ENCODE measurements around the gene RINT1. TPM values are rescaled to one million over a fixed set of nuclear protein-coding genes. Genes with fewer than 3 reads are reported as not detected.

Gene RINT1
- polyA plus RNA-seq, 1 of the 3 experiments (the other 2 are of a cell fraction): 13.1 TPM

DNA sequence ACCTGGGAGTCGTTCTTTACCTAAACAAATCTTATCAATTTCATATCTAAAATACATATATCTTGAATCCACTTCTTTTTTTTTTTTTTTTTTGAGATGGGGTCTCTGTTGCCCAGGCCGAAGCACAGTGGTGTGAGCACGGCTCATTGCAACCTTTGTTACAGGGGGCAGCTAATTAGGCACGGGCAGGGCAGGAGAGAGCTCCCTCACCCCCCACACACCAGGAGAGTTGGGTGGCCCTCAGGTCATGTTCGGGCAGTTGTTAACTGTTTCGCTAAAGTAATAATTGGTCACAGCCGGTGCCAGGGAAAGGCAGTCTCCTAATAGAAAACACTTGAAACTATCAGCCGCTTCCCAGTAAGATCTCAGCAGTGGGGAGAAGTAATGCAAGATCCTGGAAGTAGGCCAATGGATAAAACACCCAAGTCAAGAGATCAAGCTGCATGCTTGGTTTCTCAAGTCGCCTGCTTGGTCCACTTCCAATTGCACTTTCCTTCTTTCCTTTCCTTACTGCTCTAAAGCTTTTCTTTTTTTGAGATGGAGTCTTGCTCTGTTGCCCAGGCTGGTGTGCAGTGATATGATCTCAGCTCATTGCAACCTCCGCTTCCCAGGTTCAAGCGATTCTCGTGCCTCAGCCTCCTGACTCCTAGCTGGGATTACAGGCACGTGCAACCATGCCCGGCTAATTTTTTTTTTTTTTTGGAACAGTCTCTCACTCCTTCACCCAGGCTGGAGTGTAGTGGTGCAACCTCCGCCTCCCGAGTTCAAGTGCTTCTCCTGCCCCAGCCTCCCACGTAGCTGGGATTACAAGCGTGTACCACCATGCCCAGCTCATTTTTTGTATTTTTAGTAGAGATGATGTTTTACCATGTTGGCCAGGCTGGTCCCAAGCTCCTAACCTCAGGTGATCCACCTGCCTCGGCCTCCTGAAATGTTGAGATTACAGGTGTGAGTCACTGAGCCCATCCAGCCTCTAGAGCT lies 70.6 kb downstream of the RINT1 start:
- no peaks in the 10 kb centered on the region for H3K27me3 ChIP-seq (ENCODE audit: insufficient read depth)
- H3K9ac ChIP-seq: no peak overlapping the region
- no peak overlapping the region for H3K4me3 ChIP-seq (ENCODE audit: low read depth in 2 of 2, low read length in 1 of 2)
- no peaks in the 10 kb centered on the region for H4K20me1 ChIP-seq (ENCODE audit: insufficient read depth)
- WGBS (ENCODE audit: low lambda C conversion rate): 80% methylated on average over 19 of the region's 19 CpGs
- H3K9me3 ChIP-seq: no peaks in the 10 kb centered on the region
- H3K27ac ChIP-seq (ENCODE audit: low read depth in 2 of 2, low read length in 1 of 2): no peak overlapping the region
- no peaks in the 10 kb centered on the region for H3F3A ChIP-seq (replicated peaks; ENCODE audit: insufficient read depth)
- no peak overlapping the region for H2AFZ ChIP-seq (ENCODE audit: low read depth)
- no peak overlapping the region for H3K4me2 ChIP-seq
- H3K9me2 ChIP-seq: no peaks in the 10 kb centered on the region
- TF ChIP-seq RAD21 (IDR thresholded peaks at IDR 0.05; ENCODE audit: low read length) (no peak), JUND (IDR thresholded peaks at IDR 0.05) (no peak), TAF1 (IDR thresholded peaks at IDR 0.05; ENCODE audit: borderline replicate concordance, low read depth, low read length) (no peak), NFIC (IDR thresholded peaks at IDR 0.05; ENCODE audit: borderline replicate concordance) (no peak), POLR2AphosphoS5 (IDR thresholded peaks at IDR 0.05; ENCODE audit: low read depth, low read length) (no peak), EP300 (IDR thresholded peaks at IDR 0.05; ENCODE audit: borderline replicate concordance in 1 of 2, low read depth in 1 of 2, low read length in 1 of 2) (no peak)
- TF ChIP-seq, protein P1, sequence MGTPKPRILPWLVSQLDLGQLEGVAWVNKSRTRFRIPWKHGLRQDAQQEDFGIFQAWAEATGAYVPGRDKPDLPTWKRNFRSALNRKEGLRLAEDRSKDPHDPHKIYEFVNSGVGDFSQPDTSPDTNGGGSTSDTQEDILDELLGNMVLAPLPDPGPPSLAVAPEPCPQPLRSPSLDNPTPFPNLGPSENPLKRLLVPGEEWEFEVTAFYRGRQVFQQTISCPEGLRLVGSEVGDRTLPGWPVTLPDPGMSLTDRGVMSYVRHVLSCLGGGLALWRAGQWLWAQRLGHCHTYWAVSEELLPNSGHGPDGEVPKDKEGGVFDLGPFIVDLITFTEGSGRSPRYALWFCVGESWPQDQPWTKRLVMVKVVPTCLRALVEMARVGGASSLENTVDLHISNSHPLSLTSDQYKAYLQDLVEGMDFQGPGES (IDR thresholded peaks at IDR 0.05; ENCODE audit: low read depth, low read length): no peak
- DNase-seq: no peak
- ChIA-PET CTCF (interaction anchor here (0.8 to 3.2 kb wide), 6 partner anchors 9 to 521 kb away, joined by 3 to 19 read pairs (median 5); no protein-coding TSS in a partner anchor), POLR2A (no interaction called here)
- peaks cover 0 to 2% of the 10 kb centered on the region in 2 experiments; a peak in 1 of 4 replicates for H3K4me1 ChIP-seq (ENCODE audit: control insufficient read depth in 1 of 2, insufficient read depth in 2 of 2, low read depth in 1 of 2, low read length in 1 of 2)
- H3K79me2 ChIP-seq (ENCODE audit: insufficient read depth): no peaks in the 10 kb centered on the region
- H3K36me3 ChIP-seq (replicated peaks in 1 of 2; ENCODE audit: control insufficient read depth in 1 of 2, insufficient read depth in 2 of 2, low read length in 1 of 2): peaks cover 0 to 3% of the 10 kb centered on the region in 2 experiments

DNA sequence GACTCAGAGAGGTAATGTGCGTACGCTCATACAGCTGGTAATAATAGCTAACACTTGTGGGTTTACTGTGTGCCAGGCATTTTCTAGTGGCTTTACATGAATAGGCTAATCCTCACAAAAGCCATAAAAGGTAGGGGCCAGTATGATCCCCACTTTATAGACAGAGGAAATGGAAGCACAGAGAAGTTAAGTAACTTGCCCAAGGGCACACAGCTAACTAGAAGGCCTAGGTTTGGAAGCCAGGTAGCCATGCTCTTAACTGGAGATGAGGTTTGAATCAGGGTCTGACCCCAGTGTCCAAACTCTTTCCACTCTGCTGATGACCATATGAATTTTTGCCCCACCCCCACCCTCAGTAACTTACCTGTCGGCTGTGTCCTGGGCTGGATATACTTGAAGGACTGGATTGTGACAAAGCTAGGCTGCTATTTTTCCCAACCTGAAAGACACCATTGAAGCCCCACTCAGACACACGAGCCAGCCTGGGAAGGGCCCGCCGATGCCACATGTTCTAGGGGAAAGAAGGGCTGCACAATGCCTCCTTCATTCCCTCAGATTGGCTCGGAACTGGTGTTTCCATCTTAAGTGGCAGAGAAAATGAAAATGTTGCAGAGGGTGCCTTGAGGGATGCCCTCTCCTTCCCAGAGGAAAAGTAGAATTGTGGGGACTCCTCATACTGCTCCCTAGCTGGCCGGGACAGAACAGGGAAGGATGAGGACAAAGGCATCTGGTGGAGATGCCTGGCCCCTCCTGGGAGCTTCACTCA lies 78.3 kb downstream of the RINT1 start:
- no peaks in the 10 kb centered on the region for H3K27me3 ChIP-seq (ENCODE audit: insufficient read depth)
- CTCF ChIA-PET: interaction anchor here (0.5 to 1.0 kb wide), 3 partner anchors 28 to 433 kb away, joined by 3 to 4 read pairs (median 3); no protein-coding TSS in a partner anchor
- H3K4me1 ChIP-seq (ENCODE audit: control insufficient read depth in 1 of 2, insufficient read depth in 2 of 2, low read depth in 1 of 2, low read length in 1 of 2): peaks cover 0 to 5% of the 10 kb centered on the region in 2 experiments; a peak in 1 of 4 replicates
- H3K4me3 ChIP-seq (ENCODE audit: low read depth in 2 of 2, low read length in 1 of 2): no peak overlapping the region
- TF ChIP-seq, protein P2, sequence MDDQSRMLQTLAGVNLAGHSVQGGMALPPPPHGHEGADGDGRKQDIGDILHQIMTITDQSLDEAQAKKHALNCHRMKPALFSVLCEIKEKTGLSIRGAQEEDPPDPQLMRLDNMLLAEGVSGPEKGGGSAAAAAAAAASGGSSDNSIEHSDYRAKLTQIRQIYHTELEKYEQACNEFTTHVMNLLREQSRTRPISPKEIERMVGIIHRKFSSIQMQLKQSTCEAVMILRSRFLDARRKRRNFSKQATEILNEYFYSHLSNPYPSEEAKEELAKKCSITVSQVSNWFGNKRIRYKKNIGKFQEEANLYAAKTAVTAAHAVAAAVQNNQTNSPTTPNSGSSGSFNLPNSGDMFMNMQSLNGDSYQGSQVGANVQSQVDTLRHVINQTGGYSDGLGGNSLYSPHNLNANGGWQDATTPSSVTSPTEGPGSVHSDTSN (IDR thresholded peaks at IDR 0.05): no peak
- no peak for TF ChIP-seq EZH2phosphoT487 (IDR thresholded peaks at IDR 0.05; ENCODE audit: borderline replicate concordance, low read depth)
- TF ChIP-seq, protein P3, sequence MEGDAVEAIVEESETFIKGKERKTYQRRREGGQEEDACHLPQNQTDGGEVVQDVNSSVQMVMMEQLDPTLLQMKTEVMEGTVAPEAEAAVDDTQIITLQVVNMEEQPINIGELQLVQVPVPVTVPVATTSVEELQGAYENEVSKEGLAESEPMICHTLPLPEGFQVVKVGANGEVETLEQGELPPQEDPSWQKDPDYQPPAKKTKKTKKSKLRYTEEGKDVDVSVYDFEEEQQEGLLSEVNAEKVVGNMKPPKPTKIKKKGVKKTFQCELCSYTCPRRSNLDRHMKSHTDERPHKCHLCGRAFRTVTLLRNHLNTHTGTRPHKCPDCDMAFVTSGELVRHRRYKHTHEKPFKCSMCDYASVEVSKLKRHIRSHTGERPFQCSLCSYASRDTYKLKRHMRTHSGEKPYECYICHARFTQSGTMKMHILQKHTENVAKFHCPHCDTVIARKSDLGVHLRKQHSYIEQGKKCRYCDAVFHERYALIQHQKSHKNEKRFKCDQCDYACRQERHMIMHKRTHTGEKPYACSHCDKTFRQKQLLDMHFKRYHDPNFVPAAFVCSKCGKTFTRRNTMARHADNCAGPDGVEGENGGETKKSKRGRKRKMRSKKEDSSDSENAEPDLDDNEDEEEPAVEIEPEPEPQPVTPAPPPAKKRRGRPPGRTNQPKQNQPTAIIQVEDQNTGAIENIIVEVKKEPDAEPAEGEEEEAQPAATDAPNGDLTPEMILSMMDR (IDR thresholded peaks at IDR 0.05): no peak
- no peak for TF ChIP-seq TCF12 (IDR thresholded peaks at IDR 0.05)
- TF ChIP-seq NRF1 (IDR thresholded peaks at IDR 0.05; ENCODE audit: low read depth, low read length): no peak
- TF ChIP-seq POLR2AphosphoS5 (IDR thresholded peaks at IDR 0.05; ENCODE audit: low read depth, low read length): no peak
- H3K27ac ChIP-seq (ENCODE audit: low read depth in 2 of 2, low read length in 1 of 2): no peak overlapping the region
- no peak overlapping the region for H3K4me2 ChIP-seq
- no peak for DNase-seq
- POLR2A ChIA-PET: no interaction called here
- H3K9ac ChIP-seq: no peak overlapping the region
- no peaks in the 10 kb centered on the region for H4K20me1 ChIP-seq (ENCODE audit: insufficient read depth)
- peaks cover 3 to 11% of the 10 kb centered on the region in 2 experiments for H3K36me3 ChIP-seq (replicated peaks in 1 of 2; ENCODE audit: control insufficient read depth in 1 of 2, insufficient read depth in 2 of 2, low read length in 1 of 2)
- no peaks in the 10 kb centered on the region for H3F3A ChIP-seq (replicated peaks; ENCODE audit: insufficient read depth)
- H3K9me3 ChIP-seq: no peaks in the 10 kb centered on the region
- H3K79me2 ChIP-seq (ENCODE audit: insufficient read depth): no peaks in the 10 kb centered on the region
- WGBS (ENCODE audit: low lambda C conversion rate): 95% methylated on average over 8 of the region's 8 CpGs
- H3K9me2 ChIP-seq: no peaks in the 10 kb centered on the region
- H2AFZ ChIP-seq (ENCODE audit: low read depth): no peak overlapping the region
